GM12801 (cell line): ENCODE results near the gene SCD5.

ENCODE experiments used
- TF ChIP-seq, protein P1 (sequence below): IDR thresholded peaks from one replicate; pipeline ENCODE4 v1.5.1; 2011; ENCODE audit warnings: control low read depth; ENCODE audit not compliant: insufficient read length; ENCODE audit errors: extremely low read depth

Gene SCD5

DNA sequence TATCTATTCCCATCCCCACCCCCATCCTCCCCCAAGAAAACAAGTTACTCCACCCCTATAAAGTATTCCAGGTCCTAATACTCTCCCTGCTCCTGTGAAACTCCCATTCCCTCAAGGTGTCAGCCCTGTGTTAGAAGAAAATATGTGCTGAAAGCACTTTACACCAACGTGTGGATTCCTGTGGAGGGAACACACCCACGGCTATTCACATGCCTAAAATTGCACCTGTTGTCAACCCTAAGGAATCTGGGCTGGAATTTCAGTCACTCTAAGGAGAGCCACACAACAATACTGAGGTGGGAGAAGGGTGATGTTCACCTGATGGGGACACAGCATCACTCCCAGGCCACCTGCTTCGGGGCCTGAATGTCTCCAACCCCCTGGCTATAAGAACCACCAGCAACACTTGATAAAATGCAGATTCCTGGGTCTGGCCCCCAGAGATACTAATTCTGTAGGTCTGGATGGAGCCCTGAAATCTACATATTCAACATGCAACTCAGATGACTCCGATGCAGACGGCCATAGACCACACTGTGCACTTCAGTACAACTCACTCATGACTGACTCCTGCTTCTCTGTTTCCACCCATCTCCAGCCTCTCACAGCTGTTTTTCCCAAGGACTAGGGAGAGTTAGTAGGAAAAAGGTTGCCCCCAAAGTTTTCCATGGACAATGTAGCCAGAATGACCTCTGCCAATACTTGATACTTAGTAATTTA lies 15.8 kb downstream of the SCD5 start:
- TF ChIP-seq, protein P1, sequence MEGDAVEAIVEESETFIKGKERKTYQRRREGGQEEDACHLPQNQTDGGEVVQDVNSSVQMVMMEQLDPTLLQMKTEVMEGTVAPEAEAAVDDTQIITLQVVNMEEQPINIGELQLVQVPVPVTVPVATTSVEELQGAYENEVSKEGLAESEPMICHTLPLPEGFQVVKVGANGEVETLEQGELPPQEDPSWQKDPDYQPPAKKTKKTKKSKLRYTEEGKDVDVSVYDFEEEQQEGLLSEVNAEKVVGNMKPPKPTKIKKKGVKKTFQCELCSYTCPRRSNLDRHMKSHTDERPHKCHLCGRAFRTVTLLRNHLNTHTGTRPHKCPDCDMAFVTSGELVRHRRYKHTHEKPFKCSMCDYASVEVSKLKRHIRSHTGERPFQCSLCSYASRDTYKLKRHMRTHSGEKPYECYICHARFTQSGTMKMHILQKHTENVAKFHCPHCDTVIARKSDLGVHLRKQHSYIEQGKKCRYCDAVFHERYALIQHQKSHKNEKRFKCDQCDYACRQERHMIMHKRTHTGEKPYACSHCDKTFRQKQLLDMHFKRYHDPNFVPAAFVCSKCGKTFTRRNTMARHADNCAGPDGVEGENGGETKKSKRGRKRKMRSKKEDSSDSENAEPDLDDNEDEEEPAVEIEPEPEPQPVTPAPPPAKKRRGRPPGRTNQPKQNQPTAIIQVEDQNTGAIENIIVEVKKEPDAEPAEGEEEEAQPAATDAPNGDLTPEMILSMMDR, result no peak

DNA sequence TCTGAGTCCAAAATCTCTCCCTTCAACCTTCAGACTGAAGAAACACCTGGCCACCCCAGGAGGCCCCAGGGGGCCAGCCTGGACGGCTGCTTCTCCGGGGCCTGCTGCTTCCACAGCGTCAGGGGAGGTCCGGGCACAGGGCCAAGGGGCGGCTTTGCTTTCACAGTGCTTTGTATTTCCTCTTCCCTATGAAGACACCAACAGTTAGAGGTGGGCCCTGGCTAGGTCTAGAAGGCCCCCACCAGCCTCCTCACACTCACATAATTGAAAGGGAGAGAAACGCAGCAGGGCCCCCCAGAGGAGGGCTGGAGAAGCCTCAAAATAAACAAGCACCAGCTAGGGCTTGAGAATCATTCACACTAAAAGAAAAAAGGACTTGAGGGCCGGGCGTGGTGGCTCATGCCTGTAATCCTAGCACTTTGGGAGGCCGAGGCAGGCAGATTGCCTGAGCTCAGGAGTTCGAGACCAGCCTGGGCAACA lies 17.8 kb downstream of the SCD5 start:
- TF ChIP-seq, protein P1, result no peak

DNA sequence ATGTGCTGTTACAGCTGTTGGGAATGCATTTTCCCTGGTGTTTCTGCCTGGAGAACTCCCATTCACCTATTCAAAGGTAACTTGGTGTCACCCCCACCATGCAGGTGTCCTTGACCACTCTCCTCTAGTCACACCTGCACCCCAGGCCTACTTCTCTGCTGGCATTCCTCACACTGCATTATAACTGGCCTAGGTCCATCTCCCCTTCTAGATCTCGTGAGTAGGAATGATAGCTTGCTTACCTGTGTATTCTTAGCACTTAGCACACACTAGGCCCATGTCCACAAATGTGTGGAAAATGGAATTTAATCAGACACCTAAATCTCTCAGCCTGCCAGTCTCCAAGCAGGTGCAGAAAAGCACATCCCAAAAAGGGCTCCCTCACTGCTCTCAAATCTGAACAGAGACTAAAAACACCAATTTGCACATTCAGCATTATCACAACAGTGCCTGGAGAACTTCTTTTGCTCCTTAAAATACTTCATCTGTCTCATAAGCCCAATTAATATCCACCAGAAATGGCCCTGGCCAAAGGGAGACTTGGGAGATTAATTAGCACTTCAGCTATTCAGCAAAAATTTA lies 18.3 kb downstream of the SCD5 start:
- TF ChIP-seq, protein P1, result no peak

DNA sequence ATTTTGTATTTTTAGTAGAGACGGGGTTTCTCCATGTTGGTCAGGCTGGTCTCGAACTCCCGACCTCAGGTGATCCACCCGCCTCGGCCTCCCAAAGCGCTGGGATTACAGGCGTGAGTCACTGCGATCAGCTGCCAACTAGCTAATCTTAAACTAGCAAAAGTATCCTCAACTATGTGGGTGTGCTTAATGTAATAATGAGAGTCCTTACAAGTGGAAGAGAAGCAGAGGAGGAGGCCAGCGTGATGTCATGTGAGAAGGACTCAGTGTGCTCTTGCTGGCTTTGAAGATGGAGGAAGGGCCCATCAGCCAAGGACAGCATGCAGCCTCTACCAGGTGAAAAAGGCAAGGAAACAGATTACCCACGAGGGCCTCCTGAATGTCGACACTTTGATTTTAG lies 19.6 kb downstream of the SCD5 start:
- TF ChIP-seq, protein P1, result no peak

DNA sequence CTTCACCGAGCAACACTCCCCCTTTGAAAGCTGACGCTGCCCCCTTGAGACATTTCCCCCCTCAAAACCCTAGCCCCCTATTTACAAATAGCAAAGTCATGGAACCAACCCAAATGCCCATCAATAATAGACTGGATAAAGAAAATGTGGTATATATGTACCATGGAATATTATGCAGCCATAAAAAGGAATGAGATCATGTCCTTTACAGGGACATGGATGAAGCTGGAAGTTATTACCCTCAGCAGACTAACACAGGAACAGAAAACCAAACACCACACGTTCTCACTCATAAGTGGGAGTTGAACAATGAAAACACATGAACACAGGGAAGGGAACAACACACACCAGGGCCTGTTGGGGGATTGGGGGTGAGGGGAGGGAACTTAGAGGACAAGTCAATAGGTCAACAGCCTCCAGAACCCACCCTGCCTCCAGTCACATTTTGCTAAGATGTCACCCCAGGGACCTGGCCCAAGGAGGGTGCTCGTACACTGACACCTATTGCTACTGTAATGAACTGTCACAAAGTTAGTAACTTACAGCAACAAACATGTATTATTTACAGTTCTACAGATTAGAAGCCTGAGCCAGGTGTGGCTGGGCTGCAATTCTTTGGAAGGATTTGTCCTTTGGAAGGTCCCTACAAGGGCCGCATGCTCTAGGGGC lies 20.6 kb downstream of the SCD5 start:
- TF ChIP-seq, protein P1, result no peak

DNA sequence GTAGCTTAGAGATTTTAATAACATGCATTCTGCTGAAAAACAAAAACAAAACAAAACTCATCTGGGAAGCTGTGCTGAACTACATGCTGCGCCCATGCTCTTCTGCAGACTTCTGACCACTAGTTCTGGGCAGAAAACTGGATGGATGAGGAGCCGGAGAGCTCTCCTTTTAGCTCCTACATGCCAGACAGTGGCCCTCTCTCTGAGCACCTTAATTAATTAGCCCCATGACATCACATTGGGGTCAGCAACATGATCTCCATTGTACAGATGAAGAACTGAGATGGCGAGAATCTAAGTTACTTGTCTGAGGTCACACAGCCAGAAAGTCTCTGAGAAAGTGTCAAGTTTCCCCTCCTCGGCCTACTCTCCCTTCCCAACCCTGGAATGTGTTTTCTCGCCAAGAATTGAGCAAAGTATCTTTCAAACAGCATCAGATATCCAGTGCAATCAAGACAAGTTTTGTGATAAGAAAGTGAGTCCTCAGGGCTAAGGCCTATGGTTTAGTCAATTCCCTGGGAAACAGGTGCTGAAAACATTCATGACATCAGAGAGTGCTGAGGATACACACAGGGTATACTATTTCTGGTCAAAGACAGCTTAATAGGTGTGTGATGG lies 21.6 kb downstream of the SCD5 start:
- TF ChIP-seq, protein P1, result no peak

DNA sequence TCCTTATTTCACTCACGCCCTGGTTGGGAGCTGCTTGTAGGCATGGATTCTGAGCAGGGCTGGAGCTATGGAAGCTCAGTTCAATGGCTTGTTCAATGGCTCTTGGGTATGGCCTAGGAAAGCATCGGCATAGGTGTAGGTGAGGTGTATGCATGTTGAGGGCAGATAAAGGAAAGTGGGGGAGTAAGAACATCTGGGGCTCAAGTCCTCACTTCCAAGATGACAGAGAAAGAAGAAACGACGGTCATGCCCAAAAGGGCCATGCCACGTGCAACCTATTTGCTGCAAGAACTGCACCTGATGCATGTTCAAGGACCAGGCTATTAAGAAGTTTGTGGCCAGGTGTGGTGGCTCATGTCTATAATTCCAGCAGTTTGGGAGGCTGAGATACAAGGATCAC lies 23.4 kb downstream of the SCD5 start:
- TF ChIP-seq, protein P1, result no peak
